Amniotic epithelial cell (primary cell): ENCODE measurements around the gene C6orf163.
"Not testable (repeated sequence)": the region's sequence is repeated elsewhere in the genome, so short reads cannot be mapped to it uniquely, and the experiment has no call there.

ENCODE experiments used
- DNase-seq: peaks from one replicate; pipeline ENCODE4 v3.0.0-alpha.2; 2010; ENCODE audit warnings: low read depth

The C6orf163 gene

DNA sequence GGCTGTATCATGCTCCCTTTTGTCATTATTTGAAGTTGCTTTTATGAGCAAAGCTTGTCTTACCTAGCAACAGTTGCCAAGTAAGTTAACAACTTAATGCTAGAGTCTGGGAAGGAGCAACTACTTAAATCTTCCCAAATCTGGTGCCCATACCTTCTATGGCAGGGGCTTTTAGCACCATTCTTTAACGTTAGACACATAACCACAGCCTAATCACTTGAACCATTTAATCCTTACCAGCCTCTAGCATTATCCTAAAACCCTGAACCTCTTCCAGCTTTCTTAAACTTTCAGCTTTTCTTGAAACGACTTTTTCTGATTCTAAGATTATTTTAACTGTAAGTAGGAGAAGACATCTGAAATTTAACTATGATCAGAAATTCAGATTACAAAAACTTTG, at the start of gene C6orf163:
TSS of gene C6orf163 (plus strand) at position 83 of the 400 bp plus-strand sequence. CDS start at position 370, 287 bp downstream.
- no peak for DNase-seq

DNA sequence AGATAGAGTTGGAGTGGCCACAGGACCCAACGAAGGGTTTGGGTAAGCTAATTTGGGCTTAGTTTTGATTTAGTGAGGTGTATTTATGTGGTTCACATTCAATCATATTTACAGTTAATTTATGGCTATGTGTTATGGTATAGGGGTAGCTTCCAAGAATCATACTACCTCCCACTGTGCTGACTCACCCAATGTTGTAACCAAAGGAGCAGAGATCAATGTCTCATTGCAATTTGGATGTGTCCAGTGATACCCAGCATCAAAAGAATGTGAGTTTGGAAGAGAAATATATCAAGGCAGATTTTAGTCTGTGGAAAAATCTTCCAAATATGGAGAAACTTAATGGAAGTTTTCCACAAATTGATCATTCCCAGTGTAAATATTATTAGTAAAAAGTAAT, 47.5 kb upstream of the C6orf163 start:
- no peak for DNase-seq

GRCh38 chr6:87301277-87301676, 43.3 kb upstream of the C6orf163 start:
- DNase-seq, result not testable (repeated sequence)

- DNase-seq, result peak; percentile 1
These were observed 35.6 kb upstream of the C6orf163 start for GRCh38 chr6:87308970-87309369.

- DNase-seq, result no peak
These were observed 31.8 kb upstream of the C6orf163 start for GRCh38 chr6:87312860-87313259.

- DNase-seq, result no peak
These were observed 29.5 kb upstream of the C6orf163 start for GRCh38 chr6:87315071-87315470.

DNA sequence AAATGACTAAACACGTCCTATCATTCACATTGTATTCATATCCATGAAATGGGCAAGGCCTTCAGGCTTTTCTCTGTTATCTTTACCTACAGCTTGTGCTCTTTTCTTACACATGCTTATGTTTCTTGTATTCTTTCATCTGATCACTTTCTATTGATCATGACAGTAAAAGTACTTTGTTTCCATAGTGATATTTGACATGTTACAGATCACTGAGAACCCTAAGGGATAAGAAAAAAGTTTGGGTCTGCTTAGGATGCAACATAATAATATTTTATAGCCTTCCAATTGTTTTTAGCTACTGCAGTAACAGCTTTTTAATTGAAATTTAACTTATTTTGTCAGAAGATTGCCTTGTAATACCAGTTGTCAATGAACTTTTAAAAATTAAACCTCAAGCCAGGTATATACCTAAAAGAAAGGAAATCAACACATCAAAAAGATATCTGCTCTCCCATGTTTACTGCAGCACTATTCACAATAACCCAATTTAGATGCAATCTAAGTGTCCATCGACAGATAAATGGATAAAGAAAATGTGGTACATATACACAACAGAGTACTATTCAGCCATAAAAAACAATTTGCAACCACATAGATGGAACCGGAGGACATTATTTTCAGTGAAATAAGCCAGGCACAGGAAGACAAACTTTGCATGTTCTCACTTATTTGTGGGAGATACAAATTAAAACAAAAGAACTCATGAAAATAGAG, 25.2 kb upstream of the C6orf163 start:
- DNase-seq, result no peak

GRCh38 chr6:87322304-87323212, 22.1 kb upstream of the C6orf163 start, which contains the start of gene SMIM8:
Gene SMIM8, plus strand, starts transcription at chr6:87322588. Its CDS starts 14,444 bp downstream, at chr6:87337032.
- DNase-seq, result peak; percentile 53

GRCh38 chr6:87323880-87324279, 20.7 kb upstream of the C6orf163 start:
- DNase-seq, result not testable (repeated sequence)

DNA sequence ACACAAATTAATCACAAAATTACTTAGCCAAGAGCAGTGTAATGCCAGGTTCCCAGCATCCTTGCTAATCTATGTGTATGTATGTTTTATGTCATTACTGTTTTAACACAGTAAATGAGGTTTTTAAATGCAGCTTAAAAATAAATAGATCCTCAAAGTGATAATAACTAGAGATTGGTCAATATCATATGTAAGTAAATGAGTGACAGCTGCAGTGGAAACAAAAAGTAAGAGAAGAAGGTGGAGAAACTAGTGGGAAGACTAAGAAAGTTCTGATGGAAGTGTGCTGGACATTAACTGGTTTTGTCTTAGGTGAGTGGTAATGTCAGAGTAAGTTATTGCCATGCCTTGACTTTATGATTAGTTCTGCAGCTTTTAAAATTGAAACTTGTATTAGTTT, 13.7 kb upstream of the C6orf163 start:
- DNase-seq, result no peak

DNA sequence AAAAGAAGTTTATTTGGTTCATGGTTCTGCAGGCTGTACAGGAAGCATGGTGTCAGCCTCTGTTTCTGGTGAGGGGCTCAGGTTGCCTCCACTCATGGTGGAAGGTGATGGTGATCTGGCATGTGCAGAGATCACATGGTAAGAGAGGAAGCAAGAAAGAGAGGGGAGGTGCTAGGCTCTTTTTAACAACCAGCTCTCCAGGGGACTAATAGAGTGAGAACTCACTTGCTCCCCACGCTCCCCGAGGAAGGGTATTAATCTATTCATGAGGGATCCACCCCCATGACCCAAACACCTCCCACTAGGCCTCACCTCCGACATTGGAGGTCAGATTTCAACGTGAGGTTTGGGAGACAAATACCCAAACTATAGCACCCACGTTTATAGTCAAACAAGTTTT, 11.6 kb upstream of the C6orf163 start:
- no peak for DNase-seq

DNA sequence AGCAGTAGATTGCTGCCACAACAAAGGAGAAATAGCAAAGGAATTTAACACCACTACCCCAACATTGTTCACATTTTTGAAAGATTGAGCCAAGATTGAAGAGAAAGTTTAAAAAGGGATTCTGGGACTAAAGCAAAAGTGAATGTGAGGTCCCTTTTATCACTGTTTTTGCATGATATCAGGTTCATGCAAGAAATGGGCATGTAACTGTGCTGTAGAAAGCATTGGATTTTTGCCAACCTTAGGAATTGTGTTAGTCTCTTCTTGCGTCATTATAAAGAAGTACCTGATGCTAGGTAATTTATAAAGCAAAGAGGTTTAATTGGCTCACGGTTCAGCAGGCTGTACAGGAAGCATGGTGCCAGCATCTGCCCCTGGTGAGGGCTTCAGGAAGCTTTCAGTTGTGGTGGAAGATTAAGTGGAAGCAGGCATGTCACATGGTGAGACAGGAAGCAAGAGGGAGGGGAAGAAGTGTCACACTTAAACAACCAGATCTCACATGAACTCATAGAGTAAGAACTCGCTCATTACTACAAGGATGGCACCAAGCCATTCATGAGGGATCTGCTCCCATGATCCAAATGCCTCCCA, 10.9 kb upstream of the C6orf163 start:
- DNase-seq, result peak; percentile 16

DNA sequence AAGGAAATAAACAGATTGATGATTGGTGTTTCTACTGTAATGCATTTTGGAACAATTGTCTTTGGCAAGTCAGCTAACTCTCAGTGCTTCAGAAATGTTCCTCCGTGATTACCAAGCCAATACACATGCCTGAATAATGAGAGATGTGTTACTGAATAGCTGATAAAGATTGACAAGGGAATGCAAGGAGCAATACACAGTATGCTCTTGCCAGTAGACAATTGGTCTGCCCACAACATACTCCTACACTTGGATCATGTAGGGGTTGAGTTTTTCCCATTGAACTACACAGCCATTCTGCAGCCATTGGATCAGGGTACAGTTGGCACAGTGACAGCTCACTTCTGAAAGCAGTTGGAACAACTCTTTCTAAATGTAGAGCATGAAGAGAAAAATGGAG, 9.9 kb upstream of the C6orf163 start:
- no peak for DNase-seq

GRCh38 chr6:87336367-87336766, 8.2 kb upstream of the C6orf163 start:
- DNase-seq, result no peak

DNA sequence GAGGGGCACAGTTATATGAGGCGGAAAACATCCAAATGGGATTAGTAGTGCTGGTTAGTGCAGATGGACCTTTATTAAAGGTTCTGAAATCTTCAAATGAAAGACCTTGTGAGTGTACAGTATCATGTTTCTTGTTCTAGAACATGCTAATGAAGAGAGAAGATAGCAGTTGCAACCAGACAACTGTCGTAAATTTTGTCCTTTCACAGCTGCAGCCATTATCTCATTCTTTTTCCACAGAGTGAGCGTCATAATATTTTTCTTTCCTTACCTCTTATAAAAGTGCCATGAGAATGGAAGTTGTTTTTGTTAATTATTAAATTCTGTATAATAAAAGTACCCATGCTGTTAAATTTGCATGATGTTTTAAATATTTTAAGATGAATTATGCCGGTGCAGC, 4.4 kb upstream of the C6orf163 start:
- no peak for DNase-seq

DNA sequence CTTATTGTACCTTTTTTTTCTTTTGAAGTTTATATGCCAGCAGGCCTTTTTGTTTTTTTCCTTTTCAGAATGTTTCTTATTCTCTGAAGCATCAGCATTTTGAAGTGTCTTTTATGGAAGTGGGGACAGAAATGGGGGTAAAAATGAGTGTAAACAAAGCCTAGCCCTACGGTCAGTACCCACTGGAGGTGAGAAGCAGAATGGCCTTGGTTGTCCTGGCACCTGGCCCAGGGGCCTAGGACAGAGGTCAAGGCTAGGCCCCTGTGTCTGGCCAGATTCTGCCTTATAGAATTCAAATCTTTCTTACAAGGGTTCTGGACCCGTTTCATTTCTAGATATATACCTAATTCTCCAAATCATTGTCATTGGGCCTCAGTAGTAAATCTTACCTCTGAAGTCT, 3.5 kb upstream of the C6orf163 start:
- no peak for DNase-seq

- DNase-seq, result no peak
These were observed 2.7 kb upstream of the C6orf163 start for GRCh38 chr6:87341899-87342298.

- no peak for DNase-seq
These were observed 1.8 kb upstream of the C6orf163 start for GRCh38 chr6:87342829-87343228.

DNA sequence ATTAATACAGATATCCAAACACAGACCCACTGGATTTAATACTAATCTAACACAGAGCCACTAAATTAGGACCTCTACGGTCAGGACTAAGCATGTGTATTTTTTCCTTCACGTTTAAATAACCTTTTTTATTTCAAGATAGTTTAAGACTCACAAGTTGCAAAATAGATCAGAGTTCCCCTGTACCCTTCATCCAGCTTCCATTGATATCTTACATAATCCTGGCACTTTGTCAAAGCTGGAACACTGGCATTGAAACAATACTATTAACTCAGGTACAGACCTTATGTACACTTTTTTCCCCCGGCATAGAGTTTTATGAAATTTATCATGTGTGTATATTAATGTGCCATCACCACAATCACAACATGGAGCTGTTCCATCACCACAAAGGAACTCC, 2.1 kb downstream of the C6orf163 start:
- DNase-seq, result no peak

- no peak for DNase-seq
These were observed 5.3 kb downstream of the C6orf163 start for GRCh38 chr6:87349896-87350295.

DNA sequence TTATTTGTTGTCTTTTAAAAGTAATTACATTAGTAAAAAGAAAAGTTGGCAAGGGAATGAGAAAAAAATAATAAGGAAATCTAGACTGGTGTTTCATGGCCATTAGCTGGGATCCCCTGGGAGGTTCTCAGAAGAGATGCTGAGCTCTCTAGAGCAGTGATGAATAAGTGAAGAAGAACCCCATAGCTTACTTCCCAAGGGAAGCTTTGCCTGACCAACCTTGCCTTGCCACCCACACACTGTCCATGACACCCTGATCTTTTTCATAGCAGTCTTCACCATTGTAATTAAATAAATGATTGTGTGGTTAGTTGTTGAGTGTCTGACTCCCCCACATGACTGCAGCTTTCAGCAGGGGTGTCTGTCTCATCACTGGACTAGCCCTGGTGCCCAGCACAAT, 5.9 kb downstream of the C6orf163 start:
- DNase-seq, result peak; percentile 16

DNA sequence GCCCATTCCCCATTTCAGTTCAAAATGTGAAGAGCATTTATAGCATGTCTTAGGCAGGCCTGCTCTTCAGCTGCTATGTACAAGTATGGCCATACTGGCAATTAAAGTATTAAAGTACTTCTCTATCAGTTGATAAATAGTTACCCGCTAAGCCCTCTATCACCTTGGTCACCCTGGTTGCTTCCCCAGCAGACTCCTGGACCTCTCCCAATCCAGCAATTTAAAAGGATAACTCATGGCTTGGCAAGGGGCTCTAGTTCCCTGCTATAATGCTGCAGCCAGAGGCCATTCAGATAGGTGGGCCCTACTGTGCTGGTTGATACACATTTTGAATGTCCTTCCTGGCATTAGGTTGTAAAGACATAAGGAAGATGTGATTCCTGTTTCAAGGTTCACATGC, 7.0 kb downstream of the C6orf163 start:
- no peak for DNase-seq

- DNase-seq, result peak; percentile 58
These were observed 11.6 kb downstream of the C6orf163 start for GRCh38 chr6:87356181-87356580.
